Retina (tissue), 1 donor: ENCODE data around the gene STARD13.

Experiments used
- DNase-seq: peaks from one replicate; pipeline ENCODE4 v3.0.0-alpha.2; 2016

STARD13 gene

DNA sequence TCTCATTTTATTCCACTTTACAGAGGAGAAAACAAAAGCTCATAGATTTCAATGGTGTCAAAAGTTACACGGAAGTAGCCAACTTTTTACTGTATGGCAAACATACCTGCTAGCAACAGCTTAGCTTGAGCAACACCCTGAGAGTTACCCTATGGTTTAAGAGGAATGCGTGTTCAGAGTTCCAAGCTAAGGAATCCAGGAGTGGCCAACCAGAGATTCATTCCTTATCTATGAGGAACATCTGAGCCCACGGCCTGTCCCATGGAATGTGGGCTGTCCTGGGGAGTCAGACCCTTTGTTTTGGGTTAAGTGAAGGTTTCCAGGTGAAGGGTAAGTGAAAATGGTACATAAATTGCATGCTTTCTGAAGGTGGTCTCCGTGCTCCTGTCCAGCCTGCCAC, 67.5 kb downstream of the STARD13 start:
- DNase-seq: no peak

DNA sequence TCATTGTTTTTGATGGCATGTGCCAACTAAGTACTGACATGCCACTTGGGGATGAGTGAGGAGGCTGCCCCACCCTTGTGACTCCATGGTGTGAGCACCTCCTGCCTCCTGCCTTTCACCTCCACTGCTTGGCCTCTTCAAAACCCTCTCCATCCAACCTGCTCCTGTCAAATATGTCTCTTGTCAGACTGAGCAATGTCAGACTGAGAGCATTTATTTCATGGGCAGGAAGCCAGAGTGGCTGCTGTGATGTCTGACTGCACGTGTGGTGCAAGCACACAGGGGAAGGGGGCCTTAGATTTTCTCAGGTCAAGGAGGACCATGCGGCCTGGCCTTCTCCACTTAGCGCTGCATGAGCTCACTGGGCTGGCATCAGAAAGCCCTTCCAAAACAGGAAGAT, 68.3 kb downstream of the STARD13 start:
- DNase-seq: no peak

GRCh38 chr13:33213797-33214196, 71.8 kb downstream of the STARD13 start:
- DNase-seq: peak; percentile 41

- DNase-seq: peak; percentile 35
These were observed 72.4 kb downstream of the STARD13 start for GRCh38 chr13:33213024-33213768.

DNA sequence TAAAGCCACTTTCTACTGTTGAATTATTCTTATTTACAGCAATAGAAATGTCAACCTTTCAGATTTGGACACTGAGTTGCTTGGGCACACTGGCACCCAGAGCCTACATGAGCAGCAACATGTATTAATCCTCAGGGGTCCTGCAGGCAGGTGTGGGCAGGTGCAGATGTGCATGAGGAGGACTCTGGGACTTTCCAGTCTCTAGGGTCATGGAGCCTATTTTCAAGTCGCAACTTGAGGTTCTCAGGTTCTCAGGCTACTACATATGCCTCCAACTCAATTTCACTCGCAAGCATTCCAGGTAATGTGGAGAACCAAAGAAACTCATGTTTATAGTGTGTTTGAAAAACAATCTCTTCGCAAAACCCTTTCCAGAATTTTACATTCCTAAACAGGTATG, 73.2 kb downstream of the STARD13 start:
- no peak for DNase-seq

DNA sequence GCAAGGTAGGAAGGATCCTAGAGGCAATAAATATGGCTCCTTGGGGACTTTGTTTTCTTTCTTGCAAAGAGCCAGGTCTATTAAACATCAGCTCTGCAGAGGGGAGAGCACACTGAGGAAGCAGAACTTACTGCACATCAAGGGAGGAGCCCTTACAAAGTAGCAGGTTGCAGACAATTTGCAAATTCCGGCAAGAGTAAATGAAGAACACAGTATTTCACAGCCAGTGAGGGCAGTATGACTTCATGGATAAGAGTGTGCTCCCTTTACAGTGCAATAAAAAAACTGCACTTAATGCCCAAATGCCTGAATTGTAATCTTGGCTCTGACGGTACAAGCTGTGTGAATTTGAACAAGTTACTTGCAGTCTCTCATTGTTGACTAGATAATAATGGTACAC, 75.5 kb downstream of the STARD13 start:
- no peak for DNase-seq

GRCh38 chr13:33208290-33209220, 77.0 kb downstream of the STARD13 start:
- no peak for DNase-seq

DNA sequence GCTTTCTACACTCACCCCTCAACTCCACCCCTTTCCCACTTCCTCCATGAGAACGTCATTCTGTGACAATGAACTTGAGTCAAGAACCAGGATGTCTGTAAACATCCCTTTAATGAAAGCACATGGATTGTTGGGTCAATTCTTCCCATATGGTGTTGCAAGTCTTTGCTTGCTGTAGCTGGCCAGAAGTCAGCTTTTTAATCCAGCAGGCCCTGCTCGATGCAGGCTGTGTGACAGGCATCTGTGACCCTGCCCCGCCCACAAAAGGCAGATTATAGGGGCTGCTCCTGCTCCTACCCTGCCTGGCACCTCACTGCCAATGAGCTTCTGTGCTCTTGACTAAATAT, 78.0 kb downstream of the STARD13 start:
- no peak for DNase-seq

DNA sequence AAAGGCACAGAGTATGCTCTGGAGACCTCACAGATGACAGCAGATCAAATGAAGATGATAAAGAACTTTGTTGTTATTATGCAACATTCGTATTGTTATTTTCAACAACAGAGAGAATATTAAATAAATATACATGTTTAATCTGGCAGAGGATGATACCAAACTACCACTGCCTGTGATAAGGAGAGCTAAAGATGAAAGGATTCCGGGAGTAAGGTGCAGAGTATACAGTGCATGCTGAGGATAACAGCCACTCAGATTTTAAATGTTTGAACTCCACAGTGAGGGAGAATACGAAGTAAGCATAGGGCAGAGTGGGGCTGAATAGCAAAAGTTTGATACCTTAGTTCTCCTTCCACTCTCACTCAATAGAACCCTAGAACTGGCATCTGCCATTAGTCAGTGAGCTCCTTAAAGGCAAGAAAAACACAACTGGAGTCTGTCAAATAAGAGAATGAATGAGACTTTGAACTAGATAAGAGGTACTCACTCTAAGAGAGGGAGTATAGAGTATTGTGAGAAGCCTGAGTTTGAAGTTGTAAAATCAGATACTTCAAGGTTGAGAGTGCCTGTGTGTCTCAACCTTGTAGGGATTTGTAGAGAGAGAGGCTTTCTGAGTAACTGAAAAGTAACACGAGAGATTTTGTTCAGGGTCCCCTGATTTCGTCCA, 78.5 kb downstream of the STARD13 start:
- no peak for DNase-seq

DNA sequence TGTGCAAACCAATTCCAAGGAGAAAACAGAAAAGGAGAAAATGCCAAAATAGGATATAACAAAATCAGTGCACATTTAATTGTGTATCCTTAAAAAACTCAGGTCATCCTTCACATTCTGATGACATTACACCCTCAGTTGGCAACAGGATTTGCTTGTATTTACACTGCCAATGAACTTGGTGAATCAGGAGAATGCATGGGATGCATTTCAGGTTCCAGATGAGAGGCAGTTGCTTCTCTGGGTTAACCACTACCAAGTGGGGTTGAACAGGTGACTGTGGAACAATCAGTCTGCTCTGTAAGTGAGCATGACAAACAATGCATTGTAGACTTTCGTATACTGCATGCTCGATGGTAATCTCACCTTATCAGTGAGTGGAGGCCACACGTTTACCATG, 79.1 kb downstream of the STARD13 start:
- no peak for DNase-seq

GRCh38 chr13:33205804-33206221, 79.7 kb downstream of the STARD13 start:
- no peak for DNase-seq

DNA sequence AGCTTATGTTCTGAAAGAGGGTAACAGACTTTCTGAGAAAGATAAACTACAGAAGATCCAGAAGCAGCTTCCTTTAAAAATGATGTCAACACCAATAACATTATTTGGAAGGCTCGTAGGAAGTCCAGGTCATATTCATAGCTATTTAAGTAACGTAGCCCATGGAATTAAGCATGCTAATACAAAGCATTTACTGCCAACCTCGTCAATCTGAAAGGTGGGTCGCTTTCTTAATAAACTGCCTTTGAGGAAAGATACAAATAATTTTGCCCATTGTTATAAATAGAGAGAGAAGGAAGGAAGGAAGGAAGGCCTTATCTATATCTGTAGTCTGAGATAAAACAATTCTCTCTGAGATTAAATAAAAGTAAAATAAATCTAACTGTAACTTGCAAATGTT, 80.3 kb downstream of the STARD13 start:
- DNase-seq: no peak

DNA sequence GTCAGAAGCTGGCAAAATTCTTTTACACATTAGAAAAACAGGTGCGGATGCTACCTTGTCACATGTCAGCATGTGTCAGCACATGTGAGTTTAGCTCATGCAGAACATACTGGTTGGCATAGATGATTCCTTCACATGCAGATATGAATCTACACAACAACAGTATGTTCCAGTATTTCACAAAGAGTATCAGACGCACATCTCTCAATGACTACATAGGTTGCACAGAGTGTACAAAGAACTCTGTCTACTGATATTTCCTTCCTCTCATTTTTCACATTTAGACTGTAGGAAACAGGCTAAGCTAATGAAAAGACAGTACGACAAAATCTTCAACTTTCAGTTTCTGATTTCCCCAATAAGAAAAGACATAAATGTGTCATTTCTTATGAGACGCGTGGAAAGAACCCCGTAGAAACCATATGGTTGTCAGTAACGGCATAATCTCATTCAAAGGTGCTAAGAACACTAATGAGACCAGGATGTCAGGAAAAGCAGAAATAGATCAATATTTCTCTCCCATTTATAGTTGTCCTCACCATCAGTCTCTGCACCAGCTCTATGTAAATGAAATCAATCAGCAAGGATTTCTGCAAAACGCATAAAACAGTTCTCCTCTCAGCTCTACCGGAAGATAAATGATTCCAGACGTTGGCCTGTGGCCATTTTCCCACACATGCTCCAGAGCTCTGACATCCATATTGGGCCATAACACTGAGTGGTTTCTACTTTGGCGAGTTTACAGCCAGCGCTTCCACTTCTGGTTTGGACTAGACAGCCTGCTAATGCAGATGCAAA, 81.2 kb downstream of the STARD13 start:
- peak; percentile 24 for DNase-seq

DNA sequence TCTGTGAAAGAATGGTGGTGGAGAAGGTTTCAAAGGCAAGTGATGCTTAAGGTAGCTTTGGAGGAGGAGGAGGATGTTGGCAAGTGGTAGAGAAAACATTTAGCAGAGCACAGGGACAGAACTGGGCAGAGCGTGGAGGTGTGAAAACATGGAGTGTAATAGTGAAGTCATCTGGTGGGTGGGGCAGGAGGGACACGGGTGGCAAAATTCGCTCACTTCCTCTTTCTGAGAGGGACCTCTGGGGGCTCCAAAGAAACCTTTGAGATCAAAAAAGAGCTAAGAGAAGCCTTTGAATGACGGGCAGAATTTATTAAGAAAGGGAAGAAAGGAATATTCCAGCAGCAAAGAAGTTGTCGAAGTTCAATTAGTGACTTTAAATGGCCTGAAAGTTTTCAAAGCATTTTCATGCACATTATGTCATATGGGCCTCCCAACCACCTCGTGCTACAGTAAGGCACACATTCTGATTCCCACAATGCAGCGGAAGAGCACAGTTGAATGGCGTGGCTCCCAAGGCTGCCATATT, 82.8 kb downstream of the STARD13 start:
- DNase-seq: no peak

DNA sequence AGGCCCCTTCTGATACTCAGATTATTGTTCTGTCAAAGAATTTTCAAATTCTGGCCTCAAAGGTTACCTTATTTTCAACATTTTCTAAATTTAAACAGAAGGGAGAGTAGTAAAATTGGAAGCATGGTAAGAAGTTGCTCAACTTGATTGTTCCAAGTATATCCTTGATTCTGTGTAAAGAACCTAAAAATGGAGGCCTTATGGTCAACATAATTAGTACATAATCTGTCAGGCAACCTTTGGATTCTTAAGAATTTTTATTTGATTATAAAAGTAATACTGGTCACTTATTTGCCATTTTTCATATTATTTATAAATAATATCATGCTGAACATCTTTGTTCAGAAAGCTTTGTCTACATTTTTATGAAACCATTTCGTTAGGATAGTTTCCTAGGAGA, 83.9 kb downstream of the STARD13 start:
- no peak for DNase-seq

DNA sequence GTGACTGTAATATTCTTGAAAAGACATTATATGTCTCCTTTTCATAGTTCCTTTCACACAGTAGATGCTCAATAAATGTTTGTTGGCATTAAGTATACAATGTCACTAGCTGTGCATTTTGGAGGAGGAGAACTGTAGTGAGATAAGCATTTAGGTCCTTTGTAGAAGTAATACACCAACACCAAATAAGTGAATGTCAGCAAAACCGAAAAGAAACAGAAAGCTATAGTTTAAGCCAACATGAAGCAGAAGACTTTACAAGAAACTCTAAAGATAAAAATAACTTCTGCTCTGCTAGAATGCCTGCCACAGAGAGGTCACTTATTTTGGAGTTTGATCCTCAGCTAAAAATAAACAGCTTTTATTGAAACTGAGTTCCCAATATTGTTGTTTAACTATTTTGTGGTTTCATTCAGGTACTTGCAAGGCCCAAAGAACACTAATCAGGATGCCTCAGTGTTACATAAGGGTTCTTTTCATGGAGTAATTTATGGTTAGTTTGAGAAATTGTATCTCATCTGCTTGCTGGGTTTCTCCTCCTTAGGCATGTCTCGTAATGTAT, 86.2 kb downstream of the STARD13 start:
- no peak for DNase-seq

GRCh38 chr13:33197541-33197971, 88.0 kb downstream of the STARD13 start:
- no peak for DNase-seq

DNA sequence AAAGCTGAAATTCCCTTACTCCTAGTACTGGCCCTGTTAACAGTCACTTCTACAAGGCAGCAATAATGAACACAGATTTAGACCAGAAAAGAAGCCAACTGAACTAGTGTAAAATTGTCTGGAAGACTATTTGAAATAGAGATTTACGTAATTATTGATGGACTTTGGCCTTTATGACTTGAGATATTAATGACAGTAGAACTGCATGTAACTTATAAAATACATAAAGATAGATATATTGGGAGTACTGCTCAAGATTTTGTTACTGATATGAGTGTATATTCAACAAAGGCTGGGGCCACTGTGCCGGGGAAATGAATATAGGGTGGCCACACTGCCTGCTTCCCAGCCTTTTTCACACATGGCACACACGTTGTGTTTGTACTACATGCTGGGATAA, 88.8 kb downstream of the STARD13 start:
- no peak for DNase-seq

- DNase-seq: no peak
These were observed 89.7 kb downstream of the STARD13 start for GRCh38 chr13:33195693-33196464.

- no peak for DNase-seq
These were observed 90.5 kb downstream of the STARD13 start for GRCh38 chr13:33194820-33195692.
